EH (cell line): ENCODE measurements around the gene NTM.
A peak's percentile ranks its signal among the peaks of the same experiment; 100 is the strongest.

ENCODE experiments used
- DNase-seq: peaks from one replicate; pipeline ENCODE4 v3.0.0-alpha.2; 2015; ENCODE audit warnings: low read depth

Gene NTM

DNA sequence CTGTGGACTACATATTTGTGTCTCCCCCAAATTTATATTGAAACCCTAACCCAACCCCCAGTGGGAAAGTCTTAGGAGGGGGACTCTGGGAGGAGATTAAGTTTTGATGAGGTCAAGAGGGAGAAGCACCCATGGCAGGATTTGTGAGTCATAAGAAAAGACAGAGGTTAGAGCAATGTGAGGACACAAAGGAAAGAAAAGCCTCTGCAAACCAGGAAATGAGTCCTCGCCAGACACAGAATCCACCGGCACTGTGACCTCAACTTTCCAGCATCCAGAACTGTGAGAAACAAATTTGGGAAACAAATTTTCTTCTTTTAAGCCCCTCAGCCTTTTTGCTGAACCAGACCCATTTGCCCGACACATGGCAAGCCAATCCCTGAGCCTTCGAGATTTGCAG lies 397.0 kb downstream of the NTM start:
- peak; percentile 81 for DNase-seq

DNA sequence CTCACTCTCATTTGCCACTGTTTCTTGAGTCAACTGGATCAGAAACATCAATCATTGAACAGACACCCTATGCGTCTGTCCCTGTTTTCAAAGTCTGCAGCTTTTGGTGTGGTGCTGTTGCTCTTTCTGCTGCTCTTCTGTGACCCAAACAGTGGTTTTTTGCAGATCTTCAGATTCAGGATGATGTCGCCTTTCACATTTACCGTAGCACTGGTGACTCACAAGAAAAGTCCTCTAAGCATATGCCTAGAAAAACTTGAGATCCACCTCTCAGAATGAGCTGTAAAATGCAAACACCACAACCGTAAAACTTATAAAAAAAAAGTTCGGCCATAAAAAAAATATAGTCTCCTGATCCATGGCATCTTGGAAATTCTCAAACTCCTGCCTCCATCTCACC lies 400.4 kb downstream of the NTM start:
- DNase-seq = peak; percentile 63

DNA sequence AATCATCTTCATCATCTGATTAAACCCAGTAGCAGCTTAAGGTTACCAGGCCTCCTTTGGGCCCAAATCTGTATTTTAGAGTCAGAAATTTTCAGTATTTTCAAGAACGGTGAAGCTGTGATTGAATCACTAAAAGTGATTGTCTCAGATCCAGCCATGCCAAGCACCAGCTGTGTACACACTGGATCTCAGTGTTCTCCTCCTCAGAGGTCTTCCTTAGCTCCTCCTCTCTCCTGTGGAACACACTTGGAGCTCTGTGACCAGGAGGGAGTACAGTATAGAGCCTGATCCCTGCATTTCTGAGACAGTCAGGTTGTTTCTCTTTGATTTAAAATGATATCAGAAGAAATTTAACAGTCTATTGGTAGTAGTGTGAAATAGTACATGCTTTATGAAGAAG lies 401.1 kb downstream of the NTM start:
- no peak for DNase-seq

DNA sequence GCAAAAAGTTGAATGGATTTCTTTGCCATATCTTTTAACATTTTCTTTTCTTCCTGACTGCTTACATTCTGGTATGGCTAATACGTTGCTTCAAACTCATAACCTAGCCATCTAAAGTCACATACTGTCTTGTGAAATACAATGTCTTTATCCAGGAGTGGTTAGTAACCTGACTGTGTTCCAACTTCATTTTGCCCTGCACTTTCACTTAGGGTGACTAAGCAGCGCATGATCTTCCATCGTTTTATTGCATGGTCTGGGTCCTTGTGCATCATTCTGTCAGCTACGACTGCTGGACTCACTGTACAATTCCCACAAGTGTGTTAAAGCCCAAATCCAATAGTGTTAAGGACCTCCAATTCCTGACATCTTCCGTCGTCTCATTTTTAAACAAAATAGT lies 403.2 kb downstream of the NTM start:
- no peak for DNase-seq

DNA sequence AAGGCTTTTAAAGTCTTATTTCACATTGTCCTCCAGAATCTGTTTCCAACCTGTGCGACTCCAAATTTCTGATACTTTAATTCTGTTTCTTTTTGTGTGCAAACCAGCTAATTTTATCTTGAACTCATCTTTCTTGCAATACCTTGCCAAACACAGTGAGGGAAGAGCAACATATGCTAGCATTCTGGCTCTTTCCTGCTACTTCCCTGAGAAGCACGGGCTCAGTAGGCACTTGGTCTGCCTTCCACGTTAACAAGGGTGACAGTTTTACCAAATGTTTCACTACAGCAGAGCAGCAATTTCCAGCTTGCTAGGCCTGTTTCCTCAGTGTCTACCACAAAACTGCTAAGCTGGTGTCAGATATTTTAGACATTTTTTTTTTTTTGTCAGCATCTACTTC lies 405.8 kb downstream of the NTM start:
- DNase-seq = no peak

DNA sequence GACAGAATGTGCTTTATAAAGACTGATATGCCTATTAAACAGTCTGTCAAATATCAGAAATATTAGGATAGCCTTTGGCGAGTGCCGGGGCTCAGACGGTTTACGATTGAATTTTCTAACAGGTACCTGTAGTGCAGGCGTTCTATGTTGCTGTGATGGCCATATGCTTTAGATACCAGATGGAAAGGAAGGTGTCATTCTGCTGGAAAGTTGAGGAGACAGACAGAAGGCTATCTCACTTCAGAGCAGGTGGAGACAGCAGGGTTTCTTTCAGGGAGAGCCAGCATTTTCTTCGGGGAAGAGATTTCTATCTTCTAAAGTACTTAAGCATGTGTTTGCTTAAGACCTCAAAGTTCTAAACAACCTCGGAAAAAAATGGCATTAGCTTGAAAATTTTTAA lies 415.4 kb downstream of the NTM start:
- DNase-seq = no peak

DNA sequence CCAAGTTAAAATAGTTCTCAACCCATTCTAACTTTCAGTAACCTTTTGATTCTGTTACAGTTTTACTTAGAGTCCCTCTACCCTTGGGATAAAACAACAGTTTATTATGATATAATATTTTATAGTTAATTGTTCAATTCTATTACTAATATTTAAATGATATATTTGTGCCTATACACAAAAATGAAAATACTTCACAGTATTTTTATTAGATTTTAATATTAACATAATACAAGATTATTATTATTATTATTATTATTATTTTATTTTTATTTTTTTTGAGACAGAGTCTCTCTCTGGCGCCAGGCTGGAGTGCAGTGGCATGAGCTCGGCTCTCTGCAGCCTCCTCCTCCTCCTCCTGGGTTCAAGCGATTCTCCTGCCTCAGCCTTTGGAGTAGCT lies 416.7 kb downstream of the NTM start:
- DNase-seq = no peak

DNA sequence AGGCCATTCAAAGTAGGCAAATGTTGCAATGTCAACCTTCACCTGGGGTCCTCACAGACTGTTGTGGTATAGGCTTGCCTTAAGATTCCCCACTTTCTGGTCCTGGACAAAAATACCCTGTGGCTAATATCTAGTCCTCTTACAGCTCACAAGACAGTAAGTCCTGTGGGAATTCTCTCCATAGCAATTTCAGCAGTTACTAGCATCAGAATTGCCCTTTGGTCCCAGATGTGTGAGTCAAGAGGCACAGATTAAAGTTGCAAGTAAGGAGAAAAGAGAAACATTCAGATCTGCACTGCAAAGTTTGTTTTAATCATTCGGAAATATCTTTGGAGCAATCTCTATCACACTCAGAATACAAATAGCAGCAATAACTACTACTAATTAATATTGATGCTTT lies 420.2 kb downstream of the NTM start:
- no peak for DNase-seq

DNA sequence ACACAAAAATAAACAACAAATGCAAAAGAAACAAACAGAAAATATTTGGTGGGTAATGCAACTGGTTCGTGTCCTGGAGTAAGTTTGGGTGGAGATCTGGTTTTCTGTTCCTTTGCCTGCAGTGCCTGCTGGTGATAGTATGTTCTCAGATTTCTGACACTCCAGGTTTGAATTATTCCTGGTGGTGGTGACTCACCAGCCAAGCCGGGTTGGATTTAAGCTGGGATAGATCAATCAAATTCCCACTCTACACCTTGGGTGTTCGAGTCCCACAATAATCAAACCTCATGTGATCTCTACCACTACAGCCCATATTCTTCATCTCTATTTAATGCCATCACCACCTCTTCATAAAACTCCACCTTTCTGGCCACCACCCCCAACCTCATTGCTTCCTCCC lies 421.8 kb downstream of the NTM start:
- DNase-seq = no peak

DNA sequence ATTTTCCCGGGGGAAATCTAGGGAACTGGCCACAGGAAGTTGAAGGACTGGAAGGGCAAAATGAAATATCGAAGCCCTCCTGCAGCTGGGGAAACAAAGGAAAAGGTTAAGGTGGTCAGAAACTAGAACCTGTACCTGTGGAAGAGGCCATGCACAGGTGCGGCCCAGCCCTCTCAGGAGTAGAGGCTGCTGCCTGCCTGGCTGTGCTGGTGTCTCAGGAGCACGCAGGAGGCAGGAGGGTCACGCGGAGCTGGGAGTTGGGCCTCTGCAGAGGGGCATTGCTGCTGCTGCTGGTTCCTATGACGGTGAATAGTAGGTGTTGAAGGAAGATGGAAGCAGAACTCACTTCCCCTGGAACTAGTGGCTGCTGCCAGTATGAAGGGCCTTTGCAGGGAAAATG lies 425.7 kb downstream of the NTM start:
- DNase-seq = no peak

DNA sequence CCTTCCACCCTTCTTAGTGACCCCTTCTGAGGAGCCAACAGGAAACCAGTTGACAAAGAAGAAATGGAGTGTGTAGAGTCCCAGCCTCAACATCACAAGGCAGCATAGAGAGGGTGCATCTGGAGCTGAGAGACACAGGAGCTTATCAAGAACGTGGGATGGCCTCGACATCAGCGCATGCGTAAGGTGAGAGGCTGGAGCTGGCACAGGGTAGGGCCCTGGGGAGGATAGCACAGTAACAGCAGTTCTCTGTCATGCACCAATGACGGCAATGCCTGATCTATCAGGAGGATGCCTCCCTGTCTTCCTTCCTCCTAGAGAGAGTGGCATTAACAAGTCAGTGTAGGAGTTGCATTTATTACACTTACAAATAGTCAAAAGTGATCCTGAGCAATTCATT lies 426.1 kb downstream of the NTM start:
- DNase-seq = no peak

DNA sequence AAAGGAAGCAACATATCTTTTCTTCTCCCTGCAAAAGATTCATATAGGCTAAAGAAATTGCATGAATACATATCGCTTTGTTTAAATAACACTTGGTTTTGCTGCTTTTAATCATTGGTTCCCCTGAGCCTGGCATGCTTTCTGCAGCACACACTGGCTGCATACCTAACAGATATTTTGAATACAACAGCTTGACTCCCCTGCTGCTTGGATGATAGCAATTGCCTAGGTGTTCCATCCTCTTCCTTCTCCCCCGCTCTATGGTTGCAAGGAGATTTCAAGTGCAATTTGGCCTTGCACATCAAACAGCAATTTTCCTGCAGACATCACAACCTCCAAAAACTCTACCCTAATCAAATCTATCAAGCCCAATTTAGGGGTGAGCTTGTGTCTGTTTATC lies 430.0 kb downstream of the NTM start:
- DNase-seq = no peak

DNA sequence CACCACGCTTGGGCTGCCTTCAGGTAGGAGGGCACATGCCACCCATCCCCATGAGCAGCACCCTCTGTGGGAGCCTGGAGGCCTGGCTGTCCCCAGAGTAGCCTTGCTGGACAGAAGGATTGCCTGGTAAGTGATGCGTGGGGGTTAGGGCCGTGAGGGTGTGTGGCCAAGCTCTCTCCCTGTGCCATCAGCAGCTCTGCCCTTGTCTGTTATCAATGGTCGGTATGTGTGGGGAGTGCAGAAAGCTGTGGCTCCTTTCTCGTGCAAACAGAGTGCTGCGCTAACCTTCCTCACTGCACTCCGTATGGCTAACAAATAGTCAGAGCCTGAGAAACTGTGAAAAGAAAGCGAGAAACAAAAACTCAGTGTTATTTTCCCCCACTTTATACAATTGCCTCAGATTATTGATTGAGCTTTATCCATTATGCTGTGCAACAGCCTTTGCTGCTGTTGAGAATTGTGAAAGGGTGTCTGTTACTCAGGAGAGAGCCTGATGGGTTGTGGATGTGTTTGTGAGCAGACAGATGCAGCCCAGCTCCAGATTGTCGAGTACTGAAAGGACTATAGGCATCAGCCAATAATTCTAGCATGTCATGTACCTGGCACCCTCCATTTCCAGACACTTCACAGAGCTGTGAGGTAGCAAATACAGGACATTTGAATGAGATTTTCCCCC lies 432.2 kb downstream of the NTM start:
- no peak for DNase-seq

DNA sequence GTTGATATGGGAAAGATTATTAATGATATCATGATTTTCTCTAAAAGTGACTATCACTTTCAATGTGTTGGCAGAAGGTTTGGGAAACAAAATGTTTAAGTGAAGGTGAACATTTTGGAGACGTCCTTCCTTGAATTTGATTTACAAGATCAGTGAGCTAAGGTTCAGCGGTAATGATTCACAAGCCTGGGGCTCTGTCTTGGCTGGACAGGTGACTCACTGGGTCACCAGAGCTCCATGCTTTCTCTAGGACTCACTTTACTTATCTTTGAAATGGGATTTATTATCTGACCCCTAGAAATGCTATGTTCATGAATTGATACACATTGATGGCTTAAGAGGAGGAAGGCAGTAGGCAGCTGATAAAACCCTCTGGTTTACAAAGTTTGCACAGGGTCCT lies 437.5 kb downstream of the NTM start:
- DNase-seq = no peak

DNA sequence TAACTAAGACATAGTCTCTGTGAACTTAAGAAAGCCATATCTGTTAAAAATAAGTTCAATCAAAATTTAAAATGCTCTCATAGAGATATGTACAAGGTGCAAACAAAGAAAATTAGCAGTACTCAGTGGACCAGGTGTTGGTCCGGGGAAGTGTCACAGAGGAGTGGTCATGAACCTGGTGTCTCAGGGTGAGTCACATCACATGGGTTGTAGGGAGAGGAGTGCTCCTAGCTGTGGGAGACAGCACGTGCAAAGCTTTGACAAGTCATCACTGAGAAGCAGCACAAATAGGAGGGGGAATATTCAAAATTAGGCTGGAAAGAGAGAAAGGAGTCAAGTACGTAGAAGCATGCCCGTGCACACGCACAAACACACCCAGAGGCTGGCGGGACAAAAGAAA lies 438.1 kb downstream of the NTM start:
- DNase-seq = no peak

DNA sequence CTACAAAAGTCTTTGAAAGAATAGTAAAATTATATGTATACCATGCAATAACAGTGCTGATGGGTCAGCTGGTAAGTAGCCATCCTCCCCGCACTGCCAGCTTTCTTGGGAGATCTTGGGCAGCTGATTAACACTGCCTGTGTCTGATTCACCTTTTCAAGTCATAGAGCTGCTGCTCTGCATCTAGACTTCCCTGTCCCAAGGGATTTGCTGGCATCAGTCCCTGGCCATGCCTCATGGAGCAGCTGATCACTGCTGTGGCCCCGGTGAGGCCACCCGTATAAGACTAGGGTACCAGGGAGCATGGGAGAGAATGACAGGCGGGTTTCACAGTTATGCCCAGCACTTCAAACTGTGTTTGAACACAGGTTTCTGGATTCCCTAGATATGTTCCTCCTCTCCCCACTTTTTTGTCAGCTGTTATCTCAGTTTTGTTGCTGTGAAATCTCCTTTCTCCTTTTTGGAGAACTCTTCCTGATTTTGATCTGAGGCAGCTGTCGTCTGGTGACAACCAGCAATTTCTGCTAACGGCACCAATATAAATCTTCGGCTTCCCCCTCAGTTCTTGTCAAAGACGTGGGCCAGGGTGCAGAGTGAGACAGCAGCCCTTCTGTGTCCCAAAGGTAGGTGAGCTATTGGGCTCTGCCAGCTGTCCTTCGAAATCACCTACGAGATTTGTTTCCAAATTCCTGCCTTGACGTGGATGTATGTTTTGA lies 438.9 kb downstream of the NTM start:
- no peak for DNase-seq

DNA sequence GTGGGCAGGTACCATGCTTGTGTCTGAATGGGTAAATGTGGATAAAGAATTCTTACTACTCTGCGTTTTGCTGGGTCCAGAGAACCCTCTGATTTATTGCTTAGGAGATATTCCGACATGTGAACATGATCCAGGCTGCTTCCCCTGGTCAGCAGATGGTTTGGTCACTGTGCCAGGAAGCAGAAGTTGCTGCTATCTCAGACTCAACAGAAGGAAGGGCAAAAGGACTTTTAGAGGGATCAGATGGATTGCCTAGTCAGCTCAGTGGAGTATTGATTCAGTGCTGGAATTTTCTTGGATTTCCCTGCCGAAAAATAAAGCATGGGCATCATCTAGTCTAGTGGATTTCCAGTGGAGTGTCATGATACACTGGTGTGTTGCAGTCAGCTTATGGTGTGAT lies 440.1 kb downstream of the NTM start:
- DNase-seq = no peak

DNA sequence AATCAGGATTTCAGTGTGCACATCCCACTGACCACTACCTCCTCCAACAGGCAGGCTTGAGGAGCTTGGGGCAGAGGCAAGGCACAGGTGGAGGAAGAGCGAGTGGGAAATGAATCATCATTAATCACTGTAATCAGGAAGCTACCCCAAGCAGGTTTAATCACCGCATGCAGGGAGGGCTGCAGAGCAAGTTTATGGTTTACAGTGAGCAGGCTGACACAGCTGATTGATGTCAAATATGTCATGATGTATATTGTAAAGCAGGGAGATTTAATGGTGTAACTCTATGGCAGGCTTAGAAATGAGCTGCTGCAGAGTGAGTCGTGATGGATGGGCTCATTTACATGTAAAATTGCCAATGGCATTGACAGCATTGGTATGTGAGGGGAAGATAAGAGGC lies 441.0 kb downstream of the NTM start:
- no peak for DNase-seq

DNA sequence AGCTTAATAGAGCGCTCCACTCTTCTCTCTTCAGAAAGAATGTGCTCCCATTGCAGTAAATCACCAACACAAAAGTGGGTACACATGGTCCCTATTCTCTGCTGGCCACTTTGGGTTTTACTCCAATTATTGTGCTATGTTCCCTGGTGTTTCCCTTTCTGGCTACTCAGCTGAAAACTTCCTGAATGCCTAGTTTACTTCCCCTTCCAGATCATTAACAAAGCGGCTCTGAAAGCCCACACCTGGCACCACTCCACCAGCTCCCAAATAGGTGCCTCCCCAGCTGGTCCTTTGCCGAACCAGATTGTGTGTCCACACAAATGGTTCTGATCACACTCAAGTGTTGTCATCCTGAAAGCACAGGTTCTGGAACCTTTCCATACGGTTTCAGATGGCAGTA lies 443.7 kb downstream of the NTM start:
- no peak for DNase-seq

DNA sequence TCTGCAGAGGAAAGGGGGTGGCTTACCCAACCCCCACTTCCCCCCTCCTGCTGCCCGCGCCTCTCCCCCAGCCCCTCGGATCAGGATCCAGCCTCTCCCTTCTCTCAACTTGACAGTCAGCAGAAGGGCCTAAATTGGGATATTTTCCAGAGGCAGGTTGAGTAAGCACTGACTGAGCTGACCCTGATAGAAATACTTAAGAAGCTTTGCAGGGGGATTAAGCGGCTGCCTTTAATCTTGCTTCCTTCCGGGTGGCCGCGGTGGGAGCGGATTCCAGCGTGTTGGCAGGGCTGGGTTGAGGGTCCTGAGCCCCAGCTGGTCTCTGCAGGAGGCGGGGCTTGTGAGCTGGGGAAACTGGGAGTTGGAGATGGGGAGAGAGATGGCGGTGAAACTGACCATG lies 445.2 kb downstream of the NTM start:
- no peak for DNase-seq

DNA sequence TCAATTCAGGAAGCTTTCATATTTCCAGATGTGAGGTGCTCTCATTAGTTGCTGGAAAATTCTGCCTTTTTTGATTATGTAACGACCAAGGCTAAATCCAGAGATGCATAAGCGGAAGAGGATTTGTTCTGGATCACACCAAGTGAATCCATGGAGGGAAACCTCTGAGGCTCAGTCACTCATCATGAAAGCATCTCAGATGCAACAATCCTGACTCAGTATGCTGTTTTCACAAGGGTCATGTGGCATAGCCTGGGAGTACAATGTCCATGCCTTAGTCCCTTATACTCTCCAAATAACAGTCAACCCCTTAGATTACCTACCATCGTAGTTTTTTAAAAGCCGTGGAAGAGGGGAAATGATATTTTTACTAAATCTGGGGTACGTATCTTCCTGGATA lies 445.6 kb downstream of the NTM start:
- peak; percentile 10 for DNase-seq

DNA sequence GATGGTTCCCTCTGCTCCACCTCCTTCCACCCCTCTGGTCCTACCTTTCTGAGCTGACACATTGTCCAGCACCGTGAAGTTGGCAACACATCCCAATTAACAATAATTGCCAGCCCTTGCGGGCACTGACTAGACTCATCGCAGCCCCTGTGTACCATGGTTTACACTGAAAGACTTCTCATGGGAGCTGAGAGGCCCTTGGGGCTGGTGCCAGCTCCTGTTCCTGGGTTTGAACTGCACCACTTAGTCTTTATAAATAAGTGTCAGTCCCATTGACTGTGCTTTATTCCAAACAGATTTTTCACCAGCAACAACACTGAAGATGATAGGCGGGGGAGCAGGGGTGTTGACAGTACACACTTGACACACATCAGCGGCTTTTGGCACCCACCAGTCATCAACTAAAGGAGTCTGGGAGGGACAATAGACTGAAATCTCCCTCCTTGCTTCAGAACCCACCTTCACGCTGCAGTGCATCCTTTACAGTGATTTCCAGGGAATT lies 447.3 kb downstream of the NTM start:
- no peak for DNase-seq

DNA sequence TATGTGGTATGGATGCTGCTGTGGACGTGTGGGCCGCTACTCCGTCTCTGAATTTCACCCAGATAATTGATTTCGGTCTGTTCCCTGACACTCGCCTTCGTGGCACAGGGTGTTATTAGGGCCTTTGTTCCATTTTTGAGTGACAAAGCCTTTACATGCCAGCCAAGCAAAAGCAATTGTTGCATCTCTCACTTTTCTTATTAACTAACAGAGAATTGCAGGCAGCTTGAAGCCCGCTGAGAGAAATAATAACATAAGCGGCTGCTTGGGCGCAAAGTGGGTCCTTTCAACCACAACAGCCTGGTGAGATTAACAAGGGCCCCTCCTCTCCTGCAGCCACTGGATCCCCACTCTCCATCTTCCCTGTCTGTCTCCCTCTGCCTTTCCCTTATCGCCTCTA lies 449.4 kb downstream of the NTM start:
- no peak for DNase-seq

DNA sequence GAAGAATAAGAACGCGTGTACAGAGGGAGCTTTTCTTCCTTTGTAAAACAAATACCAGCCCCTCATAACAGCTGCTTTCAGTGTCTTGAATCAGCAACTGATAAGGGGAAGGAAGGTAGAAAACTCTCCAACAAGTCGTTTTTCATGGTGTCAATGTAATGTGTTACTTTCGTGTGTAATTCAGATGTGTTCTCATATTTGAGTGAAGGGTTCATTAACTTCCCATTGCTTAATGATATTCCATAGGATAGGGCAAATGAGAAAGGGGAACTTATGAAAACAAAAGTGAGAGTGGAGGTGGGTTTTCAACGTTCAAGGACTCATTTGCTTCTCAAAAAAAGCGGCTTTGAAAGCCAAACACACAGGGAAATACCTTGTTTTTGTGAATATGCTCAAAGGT lies 452.1 kb downstream of the NTM start:
- no peak for DNase-seq
